Heart left ventricle (tissue), 16 donors: ENCODE results near the gene S100P. TPM values are rescaled to one million over a fixed set of nuclear protein-coding genes. Genes with fewer than 3 reads are reported as not detected.

Source experiments
- ATAC-seq, 4 donors: fragments of 200-7000 bp; cut with Tn5 transposase; one replicate each; pipeline ENCODE4 v1.9.1; 2020 to 2022; ENCODE audit warnings: moderate library complexity in 4 of 4, mild to moderate bottlenecking in 3 of 4, moderate number of reproducible peaks in 1 of 4
- DNase-seq, 5 donors: peaks; one replicate each; pipeline ENCODE4 v3.0.0-alpha.2; 2020
- H3K27ac ChIP-seq, 12 donors: fragments of 200-600 bp; sonication (generic) in 4 of 12; one replicate each; pipeline versions ENCODE4 v1.5.0 to v1.8.0; 2016 to 2022; ENCODE audit warnings: mild to moderate bottlenecking in 2 of 12
- H3K27me3 ChIP-seq, 9 donors: fragments of 200-600 bp; sonication (generic) in 2 of 9; one replicate each; pipeline versions ENCODE4 v1.5.1 to v1.8.0; 2016 to 2022; ENCODE audit warnings: mild to moderate bottlenecking in 3 of 9
- H3K36me3 ChIP-seq, 9 donors: fragments of 200-600 bp; sonication (generic) in 2 of 9; one replicate each; pipeline versions ENCODE4 v1.5.0 to v1.8.0; 2018 to 2022; ENCODE audit warnings: mild to moderate bottlenecking in 2 of 9
- H3K4me1 ChIP-seq, 12 donors: fragments of 200-600 bp; sonication (generic) in 4 of 12; one replicate each; pipeline versions ENCODE4 v1.5.0 to v1.8.0; 2016 to 2022; ENCODE audit warnings: mild to moderate bottlenecking in 3 of 12
- H3K4me3 ChIP-seq, 12 donors: fragments of 200-600 bp; sonication (generic) in 4 of 12; one replicate each; pipeline versions ENCODE4 v1.5.0 to v1.8.0; 2017 to 2022; ENCODE audit warnings: mild to moderate bottlenecking in 9 of 12, moderate library complexity in 4 of 12
- H3K9me3 ChIP-seq, 12 donors: fragments of 200-600 bp; sonication (generic) in 4 of 12; one replicate each; pipeline versions ENCODE4 v1.5.0 to v1.8.0; 2016 to 2022; ENCODE audit warnings: mild to moderate bottlenecking in 1 of 12
- POLR2A ChIP-seq, 2 donors: fragments of 450-650 bp; IDR thresholded peaks; one replicate each; pipeline ENCODE4 v1.6.1; 2017; ENCODE audit warnings: antibody characterized with exemption in 2 of 2, mild to moderate bottlenecking in 2 of 2, moderate library complexity in 2 of 2
- WGBS, 4 donors: extraction: QIAGEN DNeasy Blood & Tissue Kit in 2 of 4; methylation state at CpG; one replicate each; pipeline versions ENCODE4 v1.1.5 to v1.1.7; 2013 to 2018; 5-methylcytosine and 5-hydroxymethylcytosine counted together
- intact Hi-C, 10 donors: fragments of 100-400 bp; cut with DNase I; formaldehyde crosslinking; loops; one replicate each; pipeline versions ENCODE4 v1.11.1 to v1.14.2; 2022
- polyA plus RNA-seq, 2 donors: library from polyadenylated mRNA; stranded (reverse); fragments of 200-250 nt; gene quantifications; one replicate each; pipeline ENCODE4 v1.2.3, GENCODE V29; 2013
- total RNA-seq, 9 donors: library from RNA; depleted of rRNA in 2 of 9; stranded (reverse); fragments of >200 nt in 2 of 9; fragmentation: NEBNext Ultra II Directional in 3 of 9; extraction: Animal tissue kit (Norgen Biotek cat#: 25700) in 3 of 9; gene quantifications; one replicate each; pipeline versions ENCODE4 v1.1.0 to v1.2.4, GENCODE V29; 2016 to 2023
- TF ChIP-seq, protein P1 (sequence below), 12 donors: fragments of 200-600 bp; sonication (generic) in 4 of 12; IDR thresholded peaks; one replicate each; pipeline versions ENCODE4 v1.5.0 to v1.8.0; 2018 to 2022; ENCODE audit warnings: antibody characterized with exemption in 12 of 12, mild to moderate bottlenecking in 5 of 12
- donor health status: ischemic (EF 13 %, LVEDD 7.1; RV severe dilation, severe dysfunction).
- donor health status: healthy with polysubstance abuse.
- donor health status: DM: no; HTN: yes; CAD: no.
- donor health status: DM: no; HTN: no; CAD: no.
- donor health status: ischemic (EF 25% LVEDD 6.9; RV normal size, moderate dysfunction).
- donor health status: ischemic (EF 25% LVEDD 5.7; RV mildly dilated, moderate dysfunction).
- donor health status: healthy.
- donor health status: DM: yes; HTN: yes; CAD: no.
- donor health status: ischemic (EF 35%, LVEDD 5.7; RV mildly dilated, moderate dysfunction).
- donor health status: nonischemic (EF 11% LVEDD 7.7; RV severe dilation, severe dysfunction).
- donor health status: DM: yes; HTN: yes; CAD: no.
- donor health status: PGD.
- donor health status: ischemic (EF 29% LVEDD 5.4; RV normal size, mild dysfunction).
- donor health status: nonischemic (EF 23%, LVEDD 6.1; RV moderate dilation, normal function).

Gene S100P
- total and polyA plus RNA-seq, 11 donors, result 0.19 to 4.1 (median 0.85) TPM; not detected in 2

DNA sequence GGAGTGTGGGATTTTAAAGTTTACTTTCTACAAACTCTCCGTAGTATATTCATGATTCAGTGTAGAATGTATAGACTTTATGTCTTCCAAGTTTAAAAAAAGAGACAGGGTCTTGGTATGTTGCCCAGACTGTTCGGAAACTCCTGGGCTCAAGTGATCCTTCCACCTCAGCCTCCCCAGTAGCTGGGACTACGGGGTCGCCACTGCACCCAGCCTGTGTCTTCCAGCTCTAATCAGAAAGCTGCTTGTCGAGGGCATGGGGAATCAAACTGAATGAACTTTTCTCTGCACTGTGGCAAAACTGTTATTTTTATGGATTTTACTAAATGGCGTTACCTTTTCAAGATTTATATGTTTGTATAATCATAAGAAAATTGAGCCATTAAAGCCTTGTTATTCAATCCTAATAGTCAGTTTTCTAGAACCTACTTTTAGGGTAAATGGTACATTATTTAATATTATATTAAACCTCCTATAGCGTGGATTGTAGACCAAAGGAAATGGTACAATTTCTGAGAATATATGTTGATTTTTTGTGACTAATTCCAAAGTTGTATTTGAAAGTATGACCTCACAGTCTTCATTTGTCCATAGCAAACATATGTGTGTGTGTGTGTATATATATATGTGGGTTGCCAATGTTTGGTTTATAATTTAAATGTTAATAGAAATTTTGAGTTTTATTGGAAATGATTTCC, 23.4 kb downstream of the S100P start:
- peak overlapping the region in 9 of 12 donors; percentile 80 to 97 (median 94) for H3K27ac ChIP-seq
- 26 to 38% (median 31%) methylated on average over 7 of the region's 7 CpGs for WGBS, 4 donors
- DNase-seq (no peak), ATAC-seq (no peak)
- H3K4me3 ChIP-seq, result peak overlapping the region; percentile 64 to 94 (median 76)
- TF ChIP-seq POLR2A (IDR thresholded peaks at IDR 0.05), result no peak
- TF ChIP-seq, protein P1, sequence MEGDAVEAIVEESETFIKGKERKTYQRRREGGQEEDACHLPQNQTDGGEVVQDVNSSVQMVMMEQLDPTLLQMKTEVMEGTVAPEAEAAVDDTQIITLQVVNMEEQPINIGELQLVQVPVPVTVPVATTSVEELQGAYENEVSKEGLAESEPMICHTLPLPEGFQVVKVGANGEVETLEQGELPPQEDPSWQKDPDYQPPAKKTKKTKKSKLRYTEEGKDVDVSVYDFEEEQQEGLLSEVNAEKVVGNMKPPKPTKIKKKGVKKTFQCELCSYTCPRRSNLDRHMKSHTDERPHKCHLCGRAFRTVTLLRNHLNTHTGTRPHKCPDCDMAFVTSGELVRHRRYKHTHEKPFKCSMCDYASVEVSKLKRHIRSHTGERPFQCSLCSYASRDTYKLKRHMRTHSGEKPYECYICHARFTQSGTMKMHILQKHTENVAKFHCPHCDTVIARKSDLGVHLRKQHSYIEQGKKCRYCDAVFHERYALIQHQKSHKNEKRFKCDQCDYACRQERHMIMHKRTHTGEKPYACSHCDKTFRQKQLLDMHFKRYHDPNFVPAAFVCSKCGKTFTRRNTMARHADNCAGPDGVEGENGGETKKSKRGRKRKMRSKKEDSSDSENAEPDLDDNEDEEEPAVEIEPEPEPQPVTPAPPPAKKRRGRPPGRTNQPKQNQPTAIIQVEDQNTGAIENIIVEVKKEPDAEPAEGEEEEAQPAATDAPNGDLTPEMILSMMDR (IDR thresholded peaks at IDR 0.05), result no peak
- H3K36me3 ChIP-seq, result peaks cover 0 to 3% (median 0%) of the 10 kb centered on the region in 9 donors
- no peaks in the 10 kb centered on the region for H3K27me3 ChIP-seq
- no peaks in the 10 kb centered on the region for H3K9me3 ChIP-seq
- H3K4me1 ChIP-seq, result peaks cover 6 to 38% (median 27%) of the 10 kb centered on the region in 12 donors
- intact Hi-C loops, result loop anchor here in 8 of 10 donors (2.0 to 10.0 kb wide), 5 partner anchors 65 to 352 kb away; partner anchors contain the start of genes KIAA0232 (in 5 of the 8), GRPEL1 (in 1 of the 8) and MRFAP1 (in 1 of the 8)

GRCh38 chr4:6718932-6719610, 25.4 kb downstream of the S100P start:
- TF ChIP-seq, protein P1 (IDR thresholded peaks at IDR 0.05), result no peak
- no peak for TF ChIP-seq POLR2A (IDR thresholded peaks at IDR 0.05)
- Histone ChIP-seq H3K27me3 (no peaks in the 10 kb centered on the region), H3K36me3 (peaks cover 0 to 3% (median 0%) of the 10 kb centered on the region in 9 donors), H3K9me3 (no peaks in the 10 kb centered on the region), H3K27ac (no peak overlapping the region), H3K4me1 (peaks cover 6 to 38% (median 27%) of the 10 kb centered on the region in 12 donors), H3K4me3 (no peak overlapping the region)
- no peak for ATAC-seq
- no peak for DNase-seq
- WGBS, 4 donors, result 78 to 86% (median 82%) methylated on average over 7 of the region's 7 CpGs
- intact Hi-C loops, result loop anchor here in 6 of 10 donors (2.0 to 10.0 kb wide), 4 partner anchors 63 to 352 kb away; partner anchors contain the start of gene KIAA0232 (in 4 of the 6)

DNA sequence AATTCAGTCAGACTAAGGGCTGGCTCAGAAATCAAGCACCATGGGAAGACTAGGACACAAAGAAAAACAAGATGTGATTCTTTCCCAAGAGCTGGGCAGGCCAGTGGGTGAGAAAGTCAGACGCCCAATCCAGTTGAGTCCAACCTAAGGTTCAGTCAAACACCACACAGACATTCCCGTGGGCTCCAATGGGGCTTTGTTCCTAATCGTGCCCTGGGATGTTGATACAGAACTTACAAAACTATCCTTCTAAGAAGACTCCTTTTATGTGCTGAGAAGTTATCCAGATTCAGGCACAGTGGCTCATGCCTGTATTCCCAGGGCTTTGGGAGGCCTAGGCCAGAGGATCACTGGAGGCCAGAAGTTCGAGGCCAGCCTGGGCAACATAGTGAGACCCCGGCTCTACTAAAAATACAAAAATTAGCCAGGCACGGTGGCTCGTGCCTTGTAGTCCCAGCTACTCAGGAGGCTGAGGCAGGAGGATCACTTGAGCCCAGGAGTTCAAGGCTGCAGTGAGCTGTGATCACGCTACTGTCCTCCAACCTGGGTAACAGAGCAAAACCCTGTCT, 26.0 kb downstream of the S100P start:
- TF ChIP-seq, protein P1 (IDR thresholded peaks at IDR 0.05), result no peak
- no peak for TF ChIP-seq POLR2A (IDR thresholded peaks at IDR 0.05)
- ATAC-seq (no peak), DNase-seq (no peak)
- H3K4me3 ChIP-seq, result no peak overlapping the region
- H3K4me1 ChIP-seq, result peaks cover 6 to 38% (median 27%) of the 10 kb centered on the region in 12 donors
- H3K27ac ChIP-seq, result no peak overlapping the region
- no peaks in the 10 kb centered on the region for H3K27me3 ChIP-seq
- peaks cover 0 to 3% (median 0%) of the 10 kb centered on the region in 9 donors for H3K36me3 ChIP-seq
- no peaks in the 10 kb centered on the region for H3K9me3 ChIP-seq
- intact Hi-C loops, result loop anchor here (1.0 to 10.0 kb wide), 14 partner anchors 53 to 353 kb away; partner anchors contain the start of gene KIAA0232 (in 6 of the 10)
- WGBS, 4 donors, result 74 to 82% (median 78%) methylated on average over 8 of the region's 8 CpGs
